GM19043 (cell line): ENCODE data around the gene MYMK.

ENCODE experiments used
- ATAC-seq: cut with Tn5 transposase; IDR thresholded peaks from one replicate; pipeline ENCODE4 v1.9.1; 2021; ENCODE audit warnings: low read depth; ENCODE audit not compliant: unreplicated experiment

Gene MYMK

DNA sequence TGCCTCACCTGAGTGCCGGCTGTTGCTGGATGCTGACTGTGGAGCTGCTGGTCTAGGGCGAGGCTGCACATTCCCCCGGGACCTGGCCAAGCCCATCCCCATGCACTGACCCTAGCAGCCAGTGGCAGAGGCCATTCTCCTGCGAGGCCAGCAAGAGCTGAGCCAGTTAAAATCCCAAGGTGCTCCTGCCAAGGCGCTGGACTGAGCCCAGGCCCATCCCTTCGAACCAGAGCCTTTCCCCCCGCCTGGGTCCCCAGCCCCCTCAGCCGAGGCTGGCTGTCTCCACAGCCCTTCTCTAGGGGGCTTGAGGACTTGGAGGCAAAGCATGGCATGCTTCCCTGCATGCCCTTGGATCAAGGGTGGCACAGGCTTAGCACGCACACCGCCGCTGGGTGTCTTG, 11.3 kb upstream of the MYMK start:
- no peak for ATAC-seq

DNA sequence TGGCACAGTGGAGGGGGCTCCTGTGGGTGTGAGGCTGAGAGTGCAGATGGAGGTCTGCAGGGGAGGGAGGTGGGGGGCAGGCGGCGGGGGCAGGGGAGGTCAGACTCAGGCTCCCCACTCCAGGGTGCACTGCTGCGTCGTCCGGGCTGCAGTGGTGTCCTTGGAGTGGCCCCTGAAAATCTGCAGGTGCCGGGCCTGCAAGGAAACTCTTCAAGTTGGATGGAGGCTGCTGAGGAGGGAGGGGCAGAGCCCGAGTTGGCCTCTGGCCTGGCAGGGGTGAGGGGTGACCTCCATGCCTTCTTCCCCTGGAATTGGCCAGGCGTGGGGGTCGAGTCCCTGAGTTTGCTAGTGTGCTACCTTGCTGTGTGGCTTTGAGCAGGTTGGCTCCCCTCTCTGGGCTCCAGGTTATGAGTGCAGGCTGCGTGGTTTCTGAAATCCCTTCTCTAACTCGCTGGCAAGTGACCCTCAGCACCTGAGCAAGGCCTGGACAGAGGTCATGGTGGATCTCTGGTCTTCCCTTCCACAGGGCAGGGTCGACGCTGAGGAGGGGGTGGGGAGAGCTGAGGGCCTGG, 10.6 kb upstream of the MYMK start:
- ATAC-seq, result no peak

DNA sequence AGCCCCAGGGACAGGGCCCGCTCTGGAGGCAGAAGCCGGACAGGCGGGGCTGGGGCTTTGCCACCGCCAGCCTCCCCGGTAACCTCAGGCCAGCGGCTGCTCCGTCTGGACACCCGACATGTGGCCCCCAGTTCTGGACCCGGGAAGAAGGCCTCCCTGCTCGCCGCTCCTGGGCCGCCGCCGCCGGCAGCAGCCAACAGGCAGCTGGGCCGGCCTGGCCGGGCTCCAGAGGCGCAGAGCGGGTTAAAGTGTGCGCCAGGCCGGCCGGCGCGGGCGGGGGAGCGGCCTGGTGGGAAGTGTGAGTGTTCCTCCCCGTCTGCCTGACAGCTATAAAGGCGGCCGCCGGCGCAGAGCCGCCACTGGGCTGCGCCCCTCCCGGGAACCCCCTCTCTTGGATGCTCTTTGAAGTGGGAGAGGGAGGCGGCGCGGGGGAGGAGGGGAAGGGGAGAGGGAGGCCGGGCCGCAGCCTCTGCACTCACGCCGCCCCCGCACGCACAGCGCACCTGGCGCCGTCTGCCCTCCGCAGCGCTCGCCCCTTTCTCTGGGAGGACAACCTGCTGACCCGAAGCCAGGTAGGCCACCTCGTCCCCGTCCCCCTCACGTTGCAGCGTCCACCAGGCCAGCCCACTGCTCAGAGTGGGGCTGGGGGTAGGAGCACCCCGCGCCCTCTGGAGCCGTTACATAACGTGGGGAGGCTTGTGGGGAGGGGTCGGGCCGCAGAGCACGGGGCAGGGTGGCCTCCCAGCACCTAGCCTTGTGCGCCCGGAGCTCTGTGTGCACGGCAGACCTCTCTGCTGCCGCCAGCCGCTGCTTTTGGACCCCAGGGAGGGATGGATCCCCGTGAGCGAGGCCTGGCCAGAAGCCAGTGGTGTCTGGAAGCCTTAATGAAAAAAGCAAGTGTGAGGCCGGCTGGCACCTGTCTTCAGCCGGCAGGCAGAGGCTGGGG, 9.9 kb upstream of the MYMK start, which contains the start of gene ADAMTSL2:
Gene ADAMTSL2 (plus strand): TSS at position 359 of the 946 bp plus-strand sequence. CDS start 2,009 bp downstream, outside the sequence.
- ATAC-seq, result no peak

DNA sequence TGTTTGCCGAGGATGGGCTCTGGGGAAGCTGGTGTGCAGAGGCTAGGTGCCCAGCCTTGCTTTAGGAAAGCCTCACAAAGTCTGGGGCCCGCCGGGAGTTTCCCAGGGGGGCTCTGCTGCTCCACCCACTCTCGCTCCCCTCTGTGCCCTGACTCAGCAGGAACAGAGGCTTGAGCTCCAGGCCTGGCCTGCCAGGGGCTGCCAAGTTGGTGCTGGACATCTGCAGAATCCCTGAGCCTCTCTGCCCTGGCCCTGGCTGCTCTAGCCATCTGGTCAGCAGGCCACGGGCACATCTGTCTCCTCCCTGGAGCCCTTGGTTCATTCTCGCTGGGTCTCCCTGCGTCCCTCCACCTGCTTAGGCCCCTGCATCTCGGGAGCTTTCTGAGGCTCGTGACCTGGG, 9.1 kb upstream of the MYMK start:
- no peak for ATAC-seq

DNA sequence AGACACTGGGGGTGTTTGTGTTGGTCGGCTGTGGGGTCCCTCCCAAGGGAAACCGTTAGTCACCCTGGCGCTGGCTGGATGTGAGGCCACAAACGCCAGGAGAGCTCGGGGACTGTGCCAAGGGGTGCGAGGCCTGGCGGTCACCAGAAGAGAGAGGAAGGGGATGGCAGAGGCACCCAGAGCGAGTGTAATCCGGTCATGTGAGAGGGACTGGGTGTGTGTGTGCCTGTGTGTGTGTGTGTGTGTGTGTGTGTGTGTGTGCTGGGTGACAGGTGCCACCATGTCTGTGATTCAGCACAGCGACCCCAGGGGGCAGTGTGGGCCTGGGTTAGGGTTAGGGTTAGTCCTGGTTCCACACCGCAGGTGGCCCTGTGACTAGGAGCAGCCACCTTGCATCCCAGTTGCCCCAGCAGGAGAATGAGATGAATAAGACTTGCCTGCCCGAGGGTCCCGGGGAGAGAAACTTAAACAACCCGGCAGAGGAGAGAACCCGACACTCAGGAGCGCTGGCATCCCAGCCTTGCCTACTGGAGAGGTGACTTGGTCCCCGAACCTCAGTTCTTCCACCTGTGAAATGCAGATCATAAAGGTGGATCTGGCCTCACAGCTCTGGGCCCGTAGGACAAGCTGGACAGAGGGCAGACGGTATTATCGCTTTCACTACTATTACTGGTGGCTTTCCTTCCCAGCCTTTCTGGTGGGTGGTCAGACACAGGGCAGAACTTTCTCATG, 8.3 kb upstream of the MYMK start:
- no peak for ATAC-seq

DNA sequence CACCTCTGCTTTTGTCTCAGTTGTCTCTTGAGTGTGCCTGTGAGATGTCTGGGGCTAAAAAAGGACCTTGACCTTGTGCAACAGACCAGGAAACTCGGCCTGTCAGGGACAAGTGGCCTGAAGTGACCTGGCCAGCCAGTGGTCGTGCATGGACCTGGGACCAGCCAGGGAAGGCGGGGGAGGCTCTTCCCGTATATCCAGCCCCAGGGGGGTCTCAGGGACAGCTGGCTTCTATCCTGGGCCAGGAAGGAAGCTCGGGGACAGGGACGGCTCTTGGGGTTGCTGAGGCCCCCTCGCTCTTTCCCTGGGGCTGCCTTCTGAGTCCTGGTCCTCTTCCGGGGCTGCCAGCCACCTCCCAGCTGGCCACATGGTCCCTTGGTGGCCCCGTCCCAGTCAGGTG, 6.5 kb upstream of the MYMK start:
- ATAC-seq, result no peak

DNA sequence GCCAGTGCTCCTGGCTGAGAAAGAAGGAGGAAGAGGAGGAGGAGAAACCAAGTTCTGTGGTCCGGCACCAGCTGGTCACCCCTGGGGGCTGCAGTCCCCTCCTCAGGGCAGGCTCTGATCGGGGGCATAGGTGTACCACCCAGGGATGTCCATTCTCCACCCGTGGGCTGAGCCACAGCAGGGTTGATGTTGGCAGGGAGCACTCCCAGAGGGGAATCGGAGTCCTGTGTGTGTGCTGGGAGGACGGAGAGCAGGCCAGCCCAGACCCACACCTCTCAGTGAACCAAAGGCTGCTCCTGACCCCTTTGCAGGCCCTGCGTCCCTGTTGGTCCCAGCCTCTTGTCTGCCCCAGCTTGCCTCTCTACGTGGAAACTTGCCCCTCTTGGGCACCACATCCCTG, 5.1 kb upstream of the MYMK start:
- no peak for ATAC-seq

DNA sequence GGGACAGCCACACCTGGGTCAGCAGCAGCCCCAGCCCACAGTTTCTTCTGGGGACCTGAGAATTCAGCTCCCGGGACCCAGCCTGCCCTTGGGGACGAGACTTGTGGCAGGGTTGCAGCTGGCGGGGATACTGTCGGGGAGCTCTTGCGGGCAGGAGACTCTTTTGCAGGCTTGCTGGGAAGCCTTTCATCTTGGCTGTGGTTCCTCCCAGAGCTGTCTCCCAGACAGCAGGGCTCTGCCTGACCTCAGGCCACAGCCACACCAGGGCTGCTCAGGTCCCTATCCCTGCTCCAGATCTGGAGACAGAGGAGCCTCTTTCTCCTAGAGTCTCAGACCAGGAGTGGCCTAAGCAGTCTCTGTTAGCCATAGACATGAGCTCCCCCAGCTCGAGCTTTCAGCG, 4.7 kb upstream of the MYMK start:
- ATAC-seq, result no peak

DNA sequence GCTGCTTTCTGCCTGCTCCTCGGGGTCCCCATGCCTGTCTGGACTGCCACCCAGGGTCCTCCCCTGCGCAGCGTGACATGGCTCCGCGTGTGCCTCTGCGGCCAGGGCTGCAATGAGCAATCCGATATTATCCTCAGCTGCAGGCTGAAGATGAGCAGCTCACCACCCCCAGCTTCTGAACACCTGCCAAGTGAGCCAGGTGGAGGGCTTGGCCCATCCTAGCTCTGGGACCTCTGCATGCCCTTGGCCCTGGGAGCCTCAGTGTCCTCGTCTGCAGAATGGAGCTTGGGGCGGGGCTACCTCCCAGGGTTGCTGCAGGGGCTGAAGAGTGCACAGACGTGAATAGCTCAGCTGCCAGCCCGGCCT, 4.1 kb upstream of the MYMK start:
- ATAC-seq, result no peak

DNA sequence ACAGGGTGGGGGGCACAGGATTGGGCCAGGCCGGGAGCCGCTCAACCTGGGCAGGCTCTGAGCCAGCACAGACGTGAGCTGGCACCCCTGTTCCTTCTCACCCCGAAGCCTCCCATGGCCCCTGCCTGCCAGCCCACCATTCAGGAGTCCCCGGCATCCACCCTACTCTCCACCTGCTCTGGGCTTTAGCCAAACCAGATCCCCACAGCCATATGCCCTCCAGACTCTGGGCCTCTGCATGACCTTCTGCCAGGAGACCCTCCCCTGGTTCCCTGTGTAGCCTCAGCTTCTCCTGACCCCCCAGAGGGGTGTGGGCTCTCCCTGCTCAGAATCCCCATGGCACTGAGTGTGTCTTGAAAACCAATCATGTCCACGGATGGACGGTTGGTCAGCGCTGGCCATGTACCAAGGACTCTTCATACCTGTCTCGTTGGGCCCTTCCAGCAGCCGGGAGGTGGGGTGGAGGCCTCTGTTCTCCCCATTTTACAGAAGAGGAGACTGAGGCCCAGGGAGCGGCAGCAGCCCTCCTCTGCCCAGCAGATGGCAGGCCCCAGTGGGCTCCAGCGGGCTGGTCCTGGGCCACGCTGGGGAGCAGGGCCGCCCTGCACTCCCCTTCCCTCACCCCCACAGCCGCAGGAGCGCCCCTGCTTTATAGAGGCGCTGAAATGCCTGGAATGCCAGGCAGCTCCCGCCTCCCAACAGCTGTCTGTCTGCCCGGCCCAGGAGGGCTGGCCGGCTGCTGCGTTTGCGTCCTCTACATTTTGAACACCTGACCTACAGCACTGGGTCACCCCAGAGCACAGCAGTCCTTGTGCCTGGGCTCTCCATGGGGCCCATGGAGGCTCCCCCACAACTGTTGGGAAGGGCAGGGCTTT, 3.5 kb upstream of the MYMK start:
- no peak for ATAC-seq

DNA sequence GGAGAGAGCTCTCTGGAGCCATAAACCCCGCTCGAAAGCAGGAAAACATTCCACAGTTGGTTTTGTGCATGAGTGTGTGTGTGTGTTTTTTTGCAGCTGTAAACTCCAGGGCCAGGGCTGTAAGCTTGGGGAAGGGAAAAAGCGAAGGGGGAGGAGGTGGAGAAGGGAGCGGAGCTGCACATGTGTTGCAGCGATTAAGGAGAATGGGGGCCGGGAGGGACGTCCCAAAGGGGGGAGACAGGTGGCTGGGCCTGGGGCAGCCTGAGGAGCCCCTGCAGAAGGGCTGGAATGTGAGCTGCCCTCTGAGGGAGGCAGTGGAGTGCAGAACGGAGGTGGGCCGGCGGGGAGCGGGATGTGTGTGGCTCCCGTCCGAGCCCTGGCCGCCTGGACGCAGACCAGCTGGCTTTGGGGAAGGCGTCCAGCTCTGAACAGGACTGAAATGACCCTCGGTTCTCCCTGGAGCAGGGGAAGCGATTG, 2.7 kb upstream of the MYMK start:
- no peak for ATAC-seq

DNA sequence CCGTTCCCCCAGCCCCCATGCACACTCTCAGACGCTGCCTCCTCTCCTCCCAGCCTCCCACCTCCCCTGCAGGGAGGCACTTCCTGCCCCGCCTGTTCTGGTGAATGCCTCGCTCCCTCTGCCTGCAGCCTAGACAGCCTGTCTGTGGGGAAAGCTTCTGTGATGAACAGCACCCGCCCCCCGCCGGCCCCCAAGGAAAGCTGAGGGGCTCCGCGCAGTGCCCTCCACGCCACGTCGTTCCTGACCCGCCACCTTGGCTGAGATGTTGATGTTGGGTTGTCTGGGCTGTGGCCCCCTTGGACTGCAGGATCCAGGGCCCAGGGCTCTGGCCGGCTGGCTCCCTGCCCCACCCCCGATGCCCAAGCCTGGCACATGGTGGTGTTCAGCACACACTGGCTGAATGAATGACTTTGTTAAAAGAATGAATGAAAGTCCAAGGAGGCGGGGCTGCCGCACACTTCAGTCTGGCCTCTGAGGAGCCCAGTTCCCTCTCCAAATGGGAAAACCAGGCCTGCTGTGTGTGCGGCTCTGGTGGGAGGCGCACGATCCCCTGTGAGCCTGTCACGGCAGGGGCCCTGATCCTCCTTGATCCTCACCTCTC, 2.1 kb upstream of the MYMK start:
- ATAC-seq, result no peak

DNA sequence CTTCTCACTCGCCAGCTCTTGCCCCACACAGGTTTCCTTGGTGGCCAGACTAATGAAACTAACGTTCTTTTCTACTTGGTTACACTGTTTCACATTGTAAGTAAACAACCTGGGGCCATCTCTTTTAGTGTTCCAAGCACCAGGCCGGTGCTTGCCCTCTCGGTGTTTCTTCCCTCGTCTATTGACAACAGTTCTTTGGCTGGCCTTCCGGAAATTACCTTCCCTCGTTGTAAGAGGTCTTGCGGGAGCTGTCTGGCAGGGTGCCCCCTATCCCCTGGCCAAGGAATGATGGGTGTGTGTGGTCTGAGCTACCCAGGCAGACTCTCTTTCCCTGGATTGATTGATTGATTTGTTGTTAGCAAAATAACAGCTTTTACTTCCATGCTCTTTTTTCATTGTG, 918 bp upstream of the MYMK start:
- no peak for ATAC-seq

DNA sequence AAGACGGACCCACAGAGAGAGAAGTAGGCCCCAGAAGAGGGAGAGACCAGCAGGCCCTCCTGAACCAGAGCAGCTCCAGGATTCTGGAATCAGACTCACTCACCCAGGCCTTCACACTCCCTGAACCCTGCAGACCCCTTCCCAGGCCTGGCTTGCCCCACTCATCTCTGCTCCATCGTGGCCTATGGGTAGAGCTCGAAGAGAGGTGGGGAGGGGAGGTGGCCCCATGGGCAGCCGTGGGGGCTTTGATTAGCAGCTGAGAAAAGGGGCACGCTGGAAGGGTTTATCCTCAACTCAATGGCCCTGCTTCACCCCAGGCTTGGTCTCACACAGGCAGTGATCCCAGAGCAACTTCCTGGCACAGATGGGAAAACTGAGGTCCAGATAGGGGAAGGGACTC, 613 bp downstream of the MYMK start:
- ATAC-seq, result no peak

DNA sequence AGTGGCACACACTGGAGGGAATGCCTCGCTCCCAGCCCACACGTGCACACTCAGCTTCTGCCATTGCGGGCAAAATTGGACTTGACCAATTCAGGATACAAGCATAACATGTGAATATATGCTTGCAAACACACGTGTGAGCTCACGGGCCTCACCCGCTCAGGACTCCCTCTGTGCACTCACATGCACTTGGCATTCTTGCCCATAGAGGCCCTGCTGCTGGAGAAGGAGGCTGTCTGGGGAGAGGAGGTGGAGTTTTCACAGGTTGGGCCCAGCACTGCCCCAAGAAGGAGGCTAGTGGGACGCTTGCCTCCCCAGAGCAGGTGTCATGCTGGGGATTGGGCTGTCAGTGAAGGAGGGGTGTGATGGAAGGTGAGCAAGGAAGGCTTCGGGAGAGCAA, 1.7 kb downstream of the MYMK start:
- no peak for ATAC-seq

DNA sequence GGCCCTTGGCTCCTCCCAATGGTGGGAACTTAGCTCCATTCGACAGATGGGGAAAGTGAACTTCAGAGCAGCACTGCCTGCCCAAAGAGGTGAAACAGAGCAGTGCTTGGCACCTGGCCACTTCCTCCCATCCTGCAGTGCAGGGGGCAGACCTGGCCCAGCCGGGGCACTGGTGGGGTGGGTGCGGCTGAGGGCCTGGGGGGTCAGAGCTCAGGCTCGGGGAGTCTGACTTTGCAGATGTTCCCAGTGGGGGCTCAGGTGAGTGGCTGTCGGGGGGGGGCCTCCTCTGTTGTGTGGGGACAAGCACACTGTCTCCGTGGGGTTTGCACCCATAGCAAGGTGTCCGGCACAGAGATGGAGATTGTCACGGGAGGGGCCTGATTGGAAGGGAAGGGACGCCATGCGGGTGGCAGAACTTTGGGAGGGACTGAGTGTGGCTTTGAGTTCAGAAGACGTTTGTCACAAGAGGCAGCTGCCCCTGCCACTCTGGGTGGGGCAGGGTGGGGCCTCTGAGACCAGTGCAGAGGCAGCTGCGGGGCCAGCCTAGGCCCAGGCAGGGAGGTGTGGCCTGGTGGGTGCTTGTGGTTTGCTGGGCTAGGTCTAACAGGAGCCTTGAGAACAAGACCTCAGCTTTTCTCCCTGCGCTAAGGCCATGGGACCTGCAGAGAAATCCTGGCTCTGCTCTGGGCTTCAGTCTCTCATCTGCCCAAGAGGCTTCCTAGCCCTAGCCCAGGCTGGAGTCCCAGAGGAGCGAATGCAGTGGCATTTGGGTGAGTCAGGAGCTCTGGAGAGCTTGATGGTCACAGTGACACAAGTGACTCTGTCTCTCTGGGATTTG, 2.5 kb downstream of the MYMK start:
- no peak for ATAC-seq

DNA sequence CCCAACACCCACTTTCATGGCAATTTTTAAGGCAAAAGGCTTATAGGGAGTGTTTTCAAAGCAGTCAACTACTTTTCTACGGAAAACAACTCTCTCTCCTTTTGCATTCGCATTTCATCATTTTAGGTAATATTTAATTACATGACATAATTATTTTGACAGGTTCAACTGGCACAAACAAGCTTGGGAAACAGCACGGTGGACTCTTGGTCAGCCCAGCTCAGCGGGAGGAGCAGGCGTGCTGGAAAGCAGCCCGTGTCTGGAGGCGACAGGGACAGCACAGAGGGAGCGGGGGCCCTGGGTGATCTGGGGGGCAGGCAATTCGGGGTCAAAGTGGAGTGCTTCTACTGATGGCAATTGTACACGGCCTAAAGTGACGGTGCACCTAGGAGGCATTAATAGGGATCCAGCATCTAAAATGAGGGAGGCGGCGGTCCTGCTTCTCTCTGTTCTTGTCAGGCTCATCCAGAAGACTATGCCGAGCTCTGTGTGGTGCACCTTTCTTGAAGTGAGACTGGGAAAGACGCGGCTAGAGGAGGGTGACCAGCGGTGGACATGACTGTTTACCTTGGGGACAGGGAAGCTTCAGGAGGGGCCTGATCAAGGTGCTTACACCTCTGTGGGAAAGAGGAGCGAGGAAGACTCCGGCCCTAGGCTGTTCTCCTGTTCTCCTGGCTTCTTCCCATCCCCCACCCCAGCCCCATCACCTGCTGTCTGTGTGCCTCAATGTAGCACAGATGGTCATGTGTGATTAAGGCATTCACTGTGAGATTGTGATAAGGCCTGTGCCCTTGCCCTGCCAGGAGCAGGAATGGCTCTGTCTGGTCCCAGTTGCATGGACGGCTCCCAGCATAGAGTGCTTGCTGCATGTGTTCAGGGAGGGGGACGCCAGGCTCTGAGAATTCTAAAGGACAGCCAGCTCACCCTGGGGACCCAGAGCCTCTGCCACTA, 3.4 kb downstream of the MYMK start:
- no peak for ATAC-seq
